GM19240 (cell line): ENCODE results near the gene G2E3.

Source experiments
- DNase-seq: peaks from one replicate; pipeline ENCODE4 v3.0.0; 2011; ENCODE audit warnings: low spot score; ENCODE audit not compliant: insufficient read length

Gene G2E3

GRCh38 chr14:30655124-30655523 is 96.2 kb downstream of the G2E3 start:
- no peak for DNase-seq

GRCh38 chr14:30655658-30656057 is 96.7 kb downstream of the G2E3 start:
- DNase-seq = no peak

GRCh38 chr14:30656190-30656632 is 97.3 kb downstream of the G2E3 start:
- no peak for DNase-seq

DNA sequence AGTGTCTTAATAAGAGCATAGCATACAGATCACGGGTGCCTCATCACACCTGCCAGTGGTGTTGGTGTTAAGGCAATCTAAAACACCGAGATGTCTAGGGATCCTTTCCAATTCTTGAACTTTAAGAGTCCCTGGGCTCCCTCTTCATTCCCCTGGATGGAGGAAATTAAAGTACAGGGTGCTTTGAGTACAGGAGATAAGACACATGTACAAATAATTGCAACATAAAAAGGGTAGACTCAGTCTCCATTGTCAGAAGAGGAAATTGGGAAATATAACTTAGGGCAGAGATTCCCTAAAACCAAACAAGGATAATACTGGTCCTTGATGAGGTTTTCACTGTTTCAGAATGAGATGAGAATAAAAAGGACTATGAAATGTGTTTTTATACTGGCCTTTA is 98.1 kb downstream of the G2E3 start:
- DNase-seq = no peak

DNA sequence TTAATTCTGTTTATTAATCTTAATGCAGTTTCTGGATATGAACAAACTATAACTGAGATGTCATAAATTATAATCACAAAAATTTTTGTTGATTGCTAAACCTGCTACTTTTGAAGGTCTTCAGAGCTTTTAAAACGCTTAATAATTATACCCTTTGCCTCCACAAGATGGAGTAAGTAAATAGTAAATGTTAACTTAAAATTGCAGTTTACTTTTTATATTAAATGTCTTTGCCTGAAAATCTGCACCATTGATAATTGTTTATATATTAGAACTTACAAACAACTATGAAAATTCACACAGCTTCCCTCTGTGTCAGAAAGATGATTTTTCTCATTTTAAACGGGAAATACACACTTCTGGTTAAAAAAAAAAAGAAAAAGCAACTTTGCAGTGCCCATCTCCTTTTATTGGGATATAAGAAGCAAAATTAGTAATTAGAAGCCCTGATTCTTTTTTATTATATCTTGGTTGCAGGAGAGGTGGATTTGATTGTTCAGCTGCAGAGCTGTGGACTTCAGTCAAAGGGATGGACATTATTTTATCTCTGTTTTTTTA is 98.7 kb downstream of the G2E3 start:
- DNase-seq = no peak

- no peak for DNase-seq
Measured at GRCh38 chr14:30658645-30659044, 99.7 kb downstream of the G2E3 start.

DNA sequence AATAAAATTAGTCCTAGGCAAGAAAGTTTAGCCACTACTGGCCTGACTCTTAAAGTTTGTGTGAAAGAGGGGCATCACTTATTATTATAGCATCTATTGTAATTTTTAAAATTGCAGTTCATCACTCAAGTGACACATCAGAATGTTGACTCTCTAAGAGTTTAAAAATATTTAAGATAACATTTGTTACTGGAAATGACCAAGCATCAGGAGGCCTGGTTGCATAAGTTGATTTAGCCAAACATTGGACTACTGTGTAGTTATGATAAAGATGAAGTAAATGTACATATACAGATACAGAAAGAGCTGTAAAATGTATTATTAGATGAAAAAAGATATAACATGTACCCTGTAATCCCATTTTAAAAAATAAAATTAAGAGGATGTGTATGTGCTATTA is 110.6 kb downstream of the G2E3 start:
- no peak for DNase-seq
